HG03558 (cell line): ENCODE measurements around the gene CACNB4.

ENCODE experiments used
- ATAC-seq: cut with Tn5 transposase; IDR thresholded peaks from one replicate; pipeline ENCODE4 v1.9.1; 2021; ENCODE audit warnings: moderate number of reproducible peaks; ENCODE audit not compliant: unreplicated experiment; ENCODE audit errors: extremely low read depth

Gene CACNB4

DNA sequence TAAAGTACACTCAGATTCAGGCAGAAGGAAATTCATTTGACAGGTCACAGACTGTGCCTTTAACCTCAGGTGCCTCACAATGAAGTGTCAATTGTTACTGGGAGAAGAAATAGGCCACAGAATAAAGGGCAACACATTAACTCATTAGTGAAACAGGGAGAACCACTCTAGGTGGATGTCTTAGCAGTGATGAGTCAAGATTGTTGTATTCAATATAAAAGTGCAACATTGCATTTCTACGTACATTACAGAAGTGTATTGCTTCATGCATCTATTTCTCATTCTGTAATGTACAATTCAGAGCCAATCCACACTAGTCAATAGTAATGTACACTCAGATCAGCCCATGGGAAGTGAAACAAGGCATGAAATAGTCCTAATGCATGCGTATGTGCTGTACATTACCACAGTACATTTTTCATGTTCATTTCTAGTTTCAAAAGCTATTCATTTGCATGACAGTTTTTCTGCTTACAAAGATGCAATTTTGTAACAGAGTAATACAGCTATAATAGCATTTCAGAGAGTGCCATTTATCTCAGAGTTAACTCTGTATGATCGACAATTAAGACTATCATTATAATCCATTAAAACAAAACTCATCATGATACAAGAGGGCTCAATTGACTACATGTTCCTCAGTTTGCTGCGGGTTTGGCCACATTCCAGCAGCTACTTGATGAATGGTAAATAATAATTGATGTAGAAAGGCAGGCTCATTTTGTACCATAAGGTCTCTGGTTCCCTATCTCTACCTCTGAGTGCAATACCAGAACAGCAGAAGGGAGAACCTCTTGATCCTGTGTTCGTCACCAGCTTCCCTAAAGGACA lies 258.4 kb downstream of the CACNB4 start:
- peak; percentile 93 for ATAC-seq

DNA sequence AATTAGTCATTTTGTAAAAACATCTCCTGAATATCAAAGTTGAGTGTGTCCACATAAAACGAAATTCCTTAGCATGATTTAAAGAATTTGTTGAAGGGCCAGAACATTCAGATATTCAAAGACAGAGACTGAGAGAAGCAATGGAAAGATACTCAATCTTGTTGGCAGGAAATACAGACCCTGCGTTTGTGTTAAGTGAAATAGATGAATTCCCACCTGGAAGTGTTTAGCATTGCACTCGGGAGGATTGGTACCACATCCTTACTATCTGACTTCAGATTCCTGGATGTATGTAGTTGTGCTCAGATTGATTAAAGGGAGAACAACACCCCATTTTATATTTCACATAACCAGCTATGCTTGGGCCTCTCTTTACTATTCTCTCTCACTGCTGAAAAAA lies 260.9 kb downstream of the CACNB4 start:
- no peak for ATAC-seq

DNA sequence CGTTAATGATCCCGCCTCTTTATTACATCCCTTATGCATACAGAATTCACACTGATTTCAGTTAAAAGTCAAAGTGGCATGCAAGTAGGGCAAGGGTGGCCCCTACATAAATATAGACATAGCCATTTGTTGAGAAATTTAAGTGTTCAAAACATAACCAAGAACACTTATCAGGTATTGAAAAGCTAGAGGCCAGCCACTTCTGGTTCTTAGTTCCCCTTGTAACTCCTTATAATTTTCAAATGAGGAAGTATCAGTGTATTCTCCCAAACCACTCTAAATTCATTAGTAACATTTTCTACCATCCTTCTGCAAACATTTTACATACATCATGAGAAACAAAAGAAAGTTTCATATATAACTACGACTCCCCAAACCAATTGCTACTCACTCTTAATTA lies 264.9 kb downstream of the CACNB4 start:
- no peak for ATAC-seq

DNA sequence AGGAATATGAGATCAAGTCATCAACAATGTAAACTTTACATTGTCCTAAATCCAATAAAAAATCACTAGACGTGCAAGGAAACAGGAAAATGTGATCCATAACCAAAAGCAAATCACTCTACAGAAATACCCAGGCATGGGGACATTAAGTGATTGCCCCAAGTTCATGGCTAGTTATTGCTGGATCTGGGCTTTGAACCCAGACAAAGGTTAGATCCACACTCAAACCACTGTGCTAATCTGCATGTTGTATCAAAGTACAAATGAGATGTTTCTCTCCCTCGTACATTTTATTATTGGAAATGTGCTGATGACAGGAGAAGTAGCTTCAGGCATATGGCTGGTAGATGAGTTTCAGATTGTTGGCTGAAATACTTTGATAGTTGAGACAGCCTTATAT lies 267.9 kb downstream of the CACNB4 start:
- no peak for ATAC-seq

DNA sequence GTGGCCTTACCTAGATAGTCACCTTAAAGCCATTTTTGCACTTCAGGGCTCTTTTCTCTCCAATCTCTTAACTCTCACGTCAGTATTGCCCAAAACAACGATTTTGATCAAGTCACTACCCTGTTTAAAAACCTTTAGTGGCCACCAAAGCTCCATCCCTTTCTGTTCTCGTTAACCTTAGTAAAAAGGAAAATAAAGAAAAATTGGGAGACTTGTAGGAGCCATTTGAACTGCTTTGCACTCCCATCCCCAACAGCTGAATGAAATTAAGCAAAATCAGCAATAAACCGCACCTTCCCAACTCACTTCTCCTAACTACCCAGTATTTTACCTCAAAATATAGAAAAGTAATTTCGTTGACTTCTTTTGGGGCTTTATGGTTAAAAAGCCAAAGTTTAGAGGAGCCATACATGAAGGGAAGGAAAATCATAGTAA lies 269.9 kb downstream of the CACNB4 start:
- ATAC-seq, result no peak

DNA sequence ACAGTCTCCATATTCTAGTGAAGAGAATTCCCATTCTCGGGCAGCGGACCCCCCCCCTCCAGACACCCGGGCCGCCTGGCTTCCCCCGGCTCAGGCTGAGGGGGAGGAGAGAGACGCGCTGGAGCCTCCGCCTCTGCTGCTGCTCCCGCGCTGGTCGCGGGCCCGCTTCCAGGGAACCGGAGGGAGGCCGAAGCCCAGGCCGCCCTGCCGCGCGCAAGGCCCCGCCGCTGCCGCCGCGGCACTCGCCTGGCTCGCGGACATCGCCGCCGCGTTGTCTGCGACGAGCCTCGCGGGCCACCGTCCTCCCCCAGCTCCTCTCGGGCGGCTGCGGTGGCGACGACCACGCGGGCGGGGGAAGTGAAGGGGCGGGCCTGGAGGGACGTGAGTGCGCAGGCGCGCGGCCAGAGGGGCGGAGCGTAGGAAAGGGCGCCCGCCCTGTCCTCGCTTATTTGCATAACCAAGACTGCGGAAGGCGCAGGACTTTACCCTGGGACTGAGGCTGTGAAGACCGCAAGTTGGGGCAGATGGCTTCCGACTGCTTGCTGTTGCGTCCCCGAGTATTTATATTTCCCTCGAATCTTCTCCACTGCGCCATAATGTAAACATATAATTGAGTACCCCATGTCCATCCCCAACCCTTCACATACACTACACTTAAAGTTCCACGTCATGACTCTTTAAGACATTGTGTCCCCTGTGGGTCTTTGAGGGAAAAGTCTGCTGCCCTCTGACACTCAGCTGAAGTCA lies 270.5 kb downstream of the CACNB4 start, which contains the start of gene ARL5A:
Gene ARL5A (minus strand): TSS at position 279 of the 747 bp plus-strand sequence. CDS start 245 bp downstream, at position 34.
- ATAC-seq, result peak; percentile 92

DNA sequence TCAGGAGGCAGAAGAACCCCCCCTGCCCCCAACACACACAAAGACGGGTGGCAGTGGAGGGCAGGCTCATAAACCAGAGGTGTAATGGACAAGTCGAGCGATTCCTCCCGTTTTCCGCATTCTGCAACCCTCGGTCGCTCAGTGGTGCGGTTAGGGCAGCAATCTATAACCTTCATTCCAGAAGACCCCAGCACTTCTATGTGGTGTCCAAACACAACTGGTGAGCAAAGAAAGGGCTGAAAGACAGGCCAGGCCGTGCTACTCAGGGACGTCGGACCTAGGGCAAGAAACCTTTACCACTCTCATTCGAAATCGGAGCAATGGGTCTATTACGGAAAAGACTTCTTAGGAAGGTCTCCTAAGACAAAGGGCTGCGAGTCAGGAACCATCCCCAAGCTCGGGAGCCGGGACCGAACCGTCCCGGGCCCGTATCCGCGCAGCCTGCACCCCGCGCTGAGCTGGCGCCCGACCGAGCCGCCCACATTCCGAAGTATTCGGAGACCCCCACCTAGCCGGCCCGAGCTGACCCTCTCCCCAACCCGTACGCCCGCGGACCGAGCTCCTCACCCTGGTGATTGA lies 271.2 kb downstream of the CACNB4 start:
- ATAC-seq, result no peak

DNA sequence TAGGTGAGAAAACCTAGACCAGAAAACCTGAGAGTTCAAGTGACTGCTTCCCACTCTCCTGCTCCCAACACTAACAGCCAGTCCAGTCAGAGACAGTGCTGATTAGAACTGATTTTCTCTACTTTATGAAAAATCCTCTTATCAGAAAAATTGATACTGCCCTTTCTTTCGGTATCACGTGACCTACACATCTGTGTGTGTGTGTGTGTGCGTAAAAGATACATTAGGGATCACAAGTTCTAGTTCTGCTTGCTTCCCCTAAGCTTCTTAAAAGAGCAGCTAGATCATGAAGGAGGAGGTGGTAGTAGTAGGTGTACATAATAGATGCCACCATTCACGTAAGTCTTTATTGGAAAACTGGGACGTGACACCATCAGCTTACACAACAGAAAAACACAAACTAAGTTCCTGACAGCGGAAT lies 272.1 kb downstream of the CACNB4 start:
- no peak for ATAC-seq

DNA sequence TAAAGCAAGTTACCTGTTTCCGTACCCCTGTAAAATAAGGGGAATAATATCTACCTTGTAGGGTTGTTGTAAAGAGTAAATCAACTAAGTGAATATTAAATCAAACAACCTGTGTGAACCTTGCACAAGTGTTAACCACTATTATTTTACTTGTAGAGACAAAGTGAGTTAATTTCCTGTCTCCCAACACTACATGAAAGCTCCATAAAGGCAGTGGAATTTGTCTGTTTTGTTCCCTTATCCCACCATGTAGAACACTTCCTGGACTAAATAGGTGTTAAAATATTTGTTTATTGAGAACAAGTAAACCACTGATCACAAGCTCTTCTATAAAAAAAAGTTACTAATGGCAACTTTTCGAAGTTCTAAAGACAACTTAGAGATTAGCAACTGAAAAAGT lies 274.0 kb downstream of the CACNB4 start:
- no peak for ATAC-seq

DNA sequence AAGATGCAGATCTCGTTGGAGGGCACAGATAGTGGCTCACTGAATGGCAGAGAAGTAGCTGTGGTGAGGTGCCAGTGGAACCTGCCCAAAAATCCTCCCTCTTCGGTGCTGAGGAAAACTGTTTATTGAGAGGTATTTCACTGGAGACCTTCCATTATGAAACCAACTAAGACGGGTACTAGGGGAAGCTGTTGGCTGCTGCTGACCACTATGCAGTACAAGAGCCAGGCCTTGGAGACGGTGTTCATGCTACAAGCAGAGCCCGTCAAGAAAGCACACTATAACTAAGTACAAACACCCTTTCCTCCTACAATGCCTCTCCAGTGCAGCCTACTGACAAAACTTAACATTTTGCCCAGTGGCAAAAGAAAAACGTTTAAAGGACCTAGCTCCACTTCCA lies 275.2 kb downstream of the CACNB4 start:
- no peak for ATAC-seq

DNA sequence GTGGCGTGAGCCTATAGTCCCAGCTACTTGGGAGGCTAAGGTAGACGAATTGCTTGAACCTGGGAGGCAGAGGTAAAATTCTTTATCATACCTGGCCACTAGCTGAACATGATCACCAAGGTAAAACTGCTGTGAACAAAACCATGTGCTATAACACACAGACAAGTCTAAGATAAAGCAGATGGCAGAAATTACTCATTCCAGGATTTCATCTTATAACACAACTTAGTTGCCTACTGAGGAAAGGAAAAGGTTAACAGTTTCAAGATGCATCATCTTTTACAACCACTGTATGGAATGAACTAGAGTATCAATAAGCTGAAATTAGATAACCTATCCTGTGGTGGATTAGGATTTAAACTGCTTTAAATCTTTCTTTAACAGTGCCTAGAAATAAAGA lies 278.9 kb downstream of the CACNB4 start:
- peak; percentile 75 for ATAC-seq

DNA sequence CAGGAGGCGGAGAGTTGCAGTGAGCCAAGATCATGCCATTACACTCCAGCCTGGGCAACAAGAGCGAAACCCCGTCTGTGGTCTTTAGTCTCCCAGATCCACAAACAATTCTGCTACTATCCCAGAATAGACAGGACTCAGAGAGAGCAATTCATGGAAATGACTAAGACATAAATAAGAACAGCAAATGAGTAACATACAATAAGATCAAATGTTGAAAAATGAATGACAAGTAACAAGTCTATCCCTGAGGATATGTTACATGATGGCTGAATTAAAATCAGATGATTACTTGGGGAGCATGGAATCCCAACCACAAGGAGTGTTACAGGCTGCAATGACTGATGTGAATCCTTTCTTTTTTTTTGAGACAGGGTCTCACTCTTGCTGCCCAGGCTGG lies 280.9 kb downstream of the CACNB4 start:
- ATAC-seq, result no peak

DNA sequence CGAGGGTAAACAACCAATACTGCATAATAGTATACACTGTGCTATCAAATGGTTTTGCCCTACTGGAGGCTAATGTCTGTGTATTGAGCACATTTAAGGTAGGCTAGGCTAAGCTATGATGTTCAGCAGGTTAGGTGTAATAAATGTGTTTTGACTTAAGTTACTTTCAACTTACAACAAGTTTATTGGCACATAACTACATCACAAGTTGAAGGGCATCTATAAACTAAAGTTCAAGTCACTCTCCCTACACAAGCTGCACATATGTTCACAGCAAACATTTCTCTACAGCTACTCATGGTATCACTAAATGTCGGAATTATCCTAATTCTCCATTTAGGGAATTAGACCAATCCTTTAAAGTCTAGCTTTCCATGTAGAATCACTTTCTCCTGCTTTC lies 282.0 kb downstream of the CACNB4 start:
- ATAC-seq, result no peak

DNA sequence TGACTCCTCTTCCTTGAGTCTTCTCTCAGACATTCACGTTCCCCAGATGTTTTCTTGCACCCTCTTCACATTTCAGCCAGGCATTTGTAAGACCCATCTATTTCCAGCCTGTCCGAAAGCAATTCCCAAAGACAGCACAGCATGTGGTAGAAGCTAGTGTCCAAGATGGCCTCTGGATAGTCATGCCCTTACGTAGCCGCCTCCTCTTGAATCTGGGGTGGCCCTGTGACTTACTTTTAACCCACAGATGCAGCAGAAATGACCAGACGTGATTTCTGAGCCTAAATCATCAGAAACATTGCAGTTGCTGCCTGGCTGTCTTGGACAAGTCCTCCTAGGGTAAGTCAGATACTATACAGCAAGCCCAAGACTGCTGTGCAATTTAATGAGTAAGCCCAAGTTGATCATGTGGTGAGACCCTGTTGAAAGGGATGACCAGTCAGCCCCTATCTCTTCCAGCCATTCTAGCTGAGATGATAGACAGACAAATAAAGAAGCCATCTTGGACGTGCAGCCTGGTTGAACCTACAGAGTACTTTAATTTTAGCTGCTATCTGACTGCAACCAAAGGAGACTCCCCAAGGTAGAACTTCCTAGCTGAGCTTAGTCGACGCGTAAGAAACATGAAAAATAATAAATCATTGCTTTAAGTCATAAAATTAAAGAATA lies 282.9 kb downstream of the CACNB4 start:
- ATAC-seq, result no peak

DNA sequence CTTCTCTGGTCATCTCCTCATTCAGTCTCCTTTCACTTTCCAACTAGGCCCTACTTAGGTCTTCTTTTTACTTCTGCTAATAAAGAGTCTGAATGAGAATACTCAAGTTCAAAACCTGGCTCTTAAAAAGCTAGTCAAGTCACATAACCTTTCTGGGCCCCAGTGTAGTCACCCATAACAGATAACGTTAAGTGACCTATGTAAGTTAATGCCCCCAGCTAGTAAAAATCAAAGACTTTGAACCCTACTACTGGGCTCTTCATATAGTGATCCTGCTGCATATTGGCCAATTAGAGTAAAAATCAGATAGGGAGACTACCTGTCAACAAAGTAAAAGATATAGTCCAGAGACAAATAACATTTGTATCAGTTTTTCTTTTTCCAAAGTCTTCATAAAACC lies 288.4 kb downstream of the CACNB4 start:
- ATAC-seq, result no peak

DNA sequence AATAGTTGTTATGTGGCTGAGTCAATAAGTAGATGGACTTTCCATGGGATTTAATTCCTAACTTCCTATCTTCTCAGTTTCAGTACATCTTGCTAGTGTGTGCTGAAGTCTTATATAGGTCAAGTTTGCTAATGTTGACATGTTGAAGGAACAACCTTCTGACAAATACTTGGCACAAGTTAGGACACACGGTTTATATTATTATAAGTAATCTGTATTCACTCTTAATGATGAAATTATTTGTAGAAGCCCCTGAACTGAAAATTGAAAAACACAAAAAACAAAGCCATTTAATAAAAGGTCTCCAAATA lies 289.8 kb downstream of the CACNB4 start:
- no peak for ATAC-seq

DNA sequence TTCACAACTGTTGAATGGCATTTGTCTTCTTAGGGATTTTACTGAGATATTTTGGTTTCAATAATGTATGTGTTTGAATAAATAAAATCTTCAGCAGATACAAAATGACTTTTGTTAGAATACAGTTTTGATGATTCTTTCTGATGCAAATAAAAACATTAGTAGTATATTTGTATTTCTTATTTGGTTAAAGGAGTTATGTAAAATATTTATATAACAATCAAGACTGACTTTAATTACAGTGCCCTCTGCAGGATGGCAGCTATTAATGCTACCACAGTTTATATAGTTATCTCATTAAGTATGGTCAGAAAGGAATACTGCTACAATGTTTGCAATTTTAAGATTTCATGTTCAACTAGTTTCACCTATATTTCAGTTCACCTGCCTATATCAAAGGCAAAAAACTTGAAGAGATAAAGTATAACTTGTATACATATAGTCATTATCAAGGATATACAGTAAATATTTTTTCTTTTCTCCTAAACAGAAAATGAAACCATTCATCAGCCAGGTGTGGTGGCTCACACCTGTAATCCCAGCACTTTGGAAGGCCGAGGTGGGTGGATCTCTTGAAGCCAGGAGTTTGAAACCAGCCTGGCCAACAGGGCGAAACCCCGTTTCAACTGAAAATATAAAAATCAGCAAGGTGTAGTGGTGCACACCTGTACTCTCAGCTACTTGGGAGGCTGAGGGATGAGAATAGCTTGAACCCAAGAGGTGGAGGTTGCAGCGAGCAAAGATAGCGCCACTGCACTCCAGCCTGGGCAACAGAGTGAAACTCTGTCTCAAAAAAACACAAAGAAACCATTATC lies 290.4 kb downstream of the CACNB4 start:
- ATAC-seq, result no peak

DNA sequence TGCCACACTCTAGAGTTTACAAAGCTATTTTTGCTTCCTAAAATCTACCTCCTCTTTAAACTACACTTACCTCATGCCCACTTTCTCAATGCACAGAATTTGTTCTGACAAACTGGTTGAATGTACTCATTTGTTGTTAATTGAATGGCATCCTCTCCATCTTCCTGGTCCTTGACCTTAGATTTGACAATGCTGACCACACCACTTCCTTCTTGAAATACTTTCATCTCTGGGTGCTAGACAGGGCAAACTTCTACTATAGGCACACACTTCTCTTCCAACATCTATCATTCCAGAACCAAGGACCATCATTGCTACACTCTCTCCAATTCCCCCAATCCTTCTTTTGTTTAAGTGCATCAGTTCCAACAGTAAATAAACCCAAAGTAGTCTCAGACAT lies 292.9 kb downstream of the CACNB4 start:
- ATAC-seq, result no peak

DNA sequence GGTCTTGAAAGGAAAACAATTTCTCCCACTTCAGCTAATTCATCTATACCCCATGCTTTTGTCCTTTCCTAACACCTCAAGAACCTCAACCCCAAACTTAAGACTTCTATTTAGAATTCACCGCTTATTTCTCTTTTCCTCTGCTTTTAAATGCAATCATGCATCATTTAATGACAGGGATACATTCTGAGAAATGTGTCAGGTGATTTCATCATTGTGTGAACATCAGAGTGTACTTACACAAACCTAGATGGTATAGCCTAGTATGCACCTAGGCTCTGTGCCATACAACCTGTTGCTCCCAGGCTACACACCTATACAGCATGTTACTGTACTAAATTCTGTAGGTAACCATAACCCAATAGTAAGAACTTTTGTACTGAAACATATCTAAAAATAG lies 293.5 kb downstream of the CACNB4 start:
- ATAC-seq, result no peak

DNA sequence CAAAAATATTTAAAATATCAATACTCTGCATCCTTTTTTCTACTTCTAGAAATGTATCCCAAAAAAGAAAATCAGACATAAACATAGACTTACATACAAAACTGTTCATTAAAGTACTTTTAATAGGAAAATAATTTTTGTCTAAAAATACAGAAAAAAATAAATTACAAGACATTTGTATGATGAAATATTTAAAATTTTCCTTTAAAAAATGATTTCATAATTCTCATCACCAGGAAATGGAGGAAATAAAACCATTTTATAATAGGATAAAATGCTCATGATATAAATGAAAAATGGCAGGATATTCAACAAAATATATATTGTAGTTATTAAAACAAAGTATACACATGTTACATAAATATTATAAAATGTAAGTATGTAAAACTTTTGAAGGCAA lies 295.0 kb downstream of the CACNB4 start:
- no peak for ATAC-seq
